PC-9 (cell line): ENCODE results near the gene FAM114A2. TPM values are rescaled to one million over a fixed set of nuclear protein-coding genes. Genes with fewer than 3 reads are reported as not detected.

Experiments
- BruUV-seq: library from RNA; stranded (reverse); fragments of 400-500 nt; replicated peaks from 2 replicates; lab custom pipeline; 2021; lab: Mats Ljungman, UMichigan
- CTCF ChIA-PET: fragments of 300-600 bp; sonication (Branson Sonifier 250); formaldehyde crosslinking; loops from one replicate; lab custom pipeline; 2022; ENCODE audit warnings: antibody characterized with exemption; lab: Charles Lee
- POLR2A ChIA-PET: fragments of 300-600 bp; sonication (Branson Sonifier 250); formaldehyde crosslinking; loops from one replicate; lab custom pipeline; 2022; ENCODE audit warnings: antibody characterized with exemption; ENCODE audit not compliant: unreplicated experiment; lab: Charles Lee
- DNase-seq, 2 experiments: peaks; one replicate each; pipeline versions ENCODE4 v3.0.0 to v3.0.0-alpha.2; 2015 to 2022; ENCODE audit warnings: mixed read lengths in 1 of 2
- H2AFZ ChIP-seq: fragments of 200-600 bp; sonication (generic); 2 replicates; pipeline ENCODE4 v1.8.1; 2017; ENCODE audit warnings: antibody characterized with exemption
- H3F3A ChIP-seq: fragments of 200-600 bp; sonication (generic); 2 replicates; pipeline ENCODE4 v1.8.1; 2017; ENCODE audit warnings: antibody characterized with exemption, mild to moderate bottlenecking, low read depth; ENCODE audit not compliant: insufficient read depth
- H3K27ac ChIP-seq: fragments of 200-600 bp; sonication (generic); 2 replicates; pipeline ENCODE4 v1.6.1; 2016; ENCODE audit warnings: mixed run types
- H3K27me3 ChIP-seq: fragments of 200-600 bp; sonication (generic); 2 replicates; pipeline ENCODE4 v1.6.1; 2016; ENCODE audit warnings: low read depth, mixed run types; ENCODE audit not compliant: insufficient read depth
- H3K36me3 ChIP-seq: fragments of 200-600 bp; sonication (generic); 2 replicates; pipeline ENCODE4 v1.6.1; 2016; ENCODE audit warnings: low read depth, mixed run types
- H3K4me1 ChIP-seq: fragments of 200-600 bp; sonication (generic); replicated peaks from 2 replicates; pipeline ENCODE4 v1.6.1; 2016; ENCODE audit warnings: mixed run types; ENCODE audit not compliant: insufficient read depth
- H3K4me2 ChIP-seq: fragments of 200-600 bp; sonication (generic); 2 replicates; pipeline ENCODE4 v1.6.1; 2017; ENCODE audit warnings: mixed run types
- H3K4me3 ChIP-seq: fragments of 200-600 bp; sonication (generic); 2 replicates; pipeline ENCODE4 v1.6.1; 2016; ENCODE audit warnings: mixed run types
- H3K79me2 ChIP-seq: fragments of 200-600 bp; sonication (generic); 2 replicates; pipeline ENCODE4 v1.6.1; 2017; ENCODE audit warnings: low read depth, mixed run types
- H3K9me2 ChIP-seq: fragments of 200-600 bp; sonication (generic); 2 replicates; pipeline ENCODE4 v1.8.1; 2017; ENCODE audit warnings: mild to moderate bottlenecking; ENCODE audit not compliant: insufficient read depth
- H3K9me3 ChIP-seq: fragments of 200-600 bp; sonication (generic); 2 replicates; pipeline ENCODE4 v1.8.1; 2016; ENCODE audit warnings: low read depth; ENCODE audit not compliant: insufficient read depth
- H4K20me1 ChIP-seq: fragments of 200-600 bp; sonication (generic); 2 replicates; pipeline ENCODE4 v1.8.1; 2017; ENCODE audit not compliant: insufficient read depth
- CTCF ChIP-seq: fragments of 200-600 bp; sonication (generic); conservative IDR thresholded peaks from 2 replicates; pipeline ENCODE4 v1.6.1; 2017; ENCODE audit warnings: mixed run types, antibody characterized with exemption, mild to moderate bottlenecking, moderate library complexity
- EZH2 ChIP-seq: fragments of 200-600 bp; sonication (generic); IDR thresholded peaks from 2 replicates; pipeline ENCODE4 v1.8.0; 2017; ENCODE audit warnings: antibody characterized with exemption, low read depth
- intact Hi-C: fragments of 100-400 bp; cut with micrococcal nuclease; formaldehyde crosslinking; loops from one replicate; pipeline ENCODE4 v1.10.0; 2022; ENCODE audit not compliant: unreplicated experiment
- total RNA-seq: library from RNA; stranded (reverse); gene quantifications from 2 replicates; pipeline ENCODE4 v1.2.3, GENCODE V29; 2021

FAM114A2 gene
- total RNA-seq, 1 experiment from 2014 or later = 18.9 TPM

- Histone ChIP-seq H3K79me2 (no peaks in the 10 kb centered on the region), H3K9me3 (no peaks in the 10 kb centered on the region), H3K4me1 (no peaks in the 10 kb centered on the region), H3K27ac (no peak overlapping the region), H4K20me1 (no peaks in the 10 kb centered on the region), H2AFZ (no peak overlapping the region), H3F3A (no peaks in the 10 kb centered on the region), H3K9me2 (no peaks in the 10 kb centered on the region), H3K4me2 (0 out of 2 replicates have a peak overlapping the region, but pooled peaks have one; percentile 35), H3K36me3 (no peaks in the 10 kb centered on the region), H3K4me3 (no peak overlapping the region), H3K27me3 (peaks cover 31% of the 10 kb centered on the region)
- TF ChIP-seq CTCF = peak; percentile 95
- TF ChIP-seq EZH2 = no peak
- CTCF ChIA-PET = interaction anchor here (0.8 to 1.3 kb wide), 4 partner anchors 9 to 1432 kb away, joined by 3 to 9 read pairs (median 5); no protein-coding TSS in a partner anchor
- POLR2A ChIA-PET = no interaction called here
- intact Hi-C loops = loop anchor here (1.0 kb wide), 3 partner anchors 469 to 1433 kb away; no protein-coding TSS in a partner anchor
- BruUV-seq = no TSS peak
- DNase-seq = peak in 1 of 2 experiments; percentile 51
Observed at GRCh38 chr5:153964880-153965645, 73.6 kb downstream of the FAM114A2 start.

GRCh38 chr5:153964191-153964879 is 74.4 kb downstream of the FAM114A2 start:
- no peak overlapping the region for H3K4me3 ChIP-seq
- no peak for DNase-seq
- no peak overlapping the region for H2AFZ ChIP-seq
- ChIA-PET CTCF (interaction anchor here (0.8 to 1.3 kb wide), 4 partner anchors 10 to 1432 kb away, joined by 3 to 9 read pairs (median 5); no protein-coding TSS in a partner anchor), POLR2A (no interaction called here)
- no peaks in the 10 kb centered on the region for H3K9me2 ChIP-seq
- H3K9me3 ChIP-seq = no peaks in the 10 kb centered on the region
- no peak overlapping the region for H3K27ac ChIP-seq
- no peaks in the 10 kb centered on the region for H3F3A ChIP-seq
- intact Hi-C loops = no loop called here
- no peaks in the 10 kb centered on the region for H3K79me2 ChIP-seq
- H4K20me1 ChIP-seq = no peaks in the 10 kb centered on the region
- H3K4me1 ChIP-seq = no peaks in the 10 kb centered on the region
- H3K27me3 ChIP-seq = peaks cover 34% of the 10 kb centered on the region
- no peaks in the 10 kb centered on the region for H3K36me3 ChIP-seq
- TF ChIP-seq CTCF (no peak), EZH2 (no peak)
- BruUV-seq = no TSS peak
- H3K4me2 ChIP-seq = 0 out of 2 replicates have a peak overlapping the region, but pooled peaks have one; percentile 35

- Histone ChIP-seq H4K20me1 (no peaks in the 10 kb centered on the region), H3K4me2 (no peak overlapping the region), H3F3A (no peaks in the 10 kb centered on the region), H3K27ac (no peak overlapping the region), H3K27me3 (peaks cover 60% of the 10 kb centered on the region), H3K9me2 (no peaks in the 10 kb centered on the region), H2AFZ (no peak overlapping the region), H3K36me3 (no peaks in the 10 kb centered on the region), H3K4me3 (no peak overlapping the region), H3K79me2 (no peaks in the 10 kb centered on the region), H3K4me1 (no peaks in the 10 kb centered on the region), H3K9me3 (no peaks in the 10 kb centered on the region)
- POLR2A ChIA-PET = no interaction called here
- BruUV-seq = no TSS peak
- TF ChIP-seq CTCF (no peak), EZH2 (no peak)
- CTCF ChIA-PET = no interaction called here
- DNase-seq = no peak
- intact Hi-C loops = no loop called here
Observed at GRCh38 chr5:153960269-153961215, 78.2 kb downstream of the FAM114A2 start.
